Inflammatory macrophage treated with lipopolysaccharide for 4 hours (primary cell): ENCODE results near the gene ARHGAP6.
"Not testable (repeated sequence)": the region's sequence is repeated elsewhere in the genome, so short reads cannot be mapped to it uniquely, and the experiment has no call there.

Experiments
- DNase-seq: peaks from one replicate; pipeline ENCODE4 v3.0.0-alpha.2; 2020

Gene ARHGAP6

DNA sequence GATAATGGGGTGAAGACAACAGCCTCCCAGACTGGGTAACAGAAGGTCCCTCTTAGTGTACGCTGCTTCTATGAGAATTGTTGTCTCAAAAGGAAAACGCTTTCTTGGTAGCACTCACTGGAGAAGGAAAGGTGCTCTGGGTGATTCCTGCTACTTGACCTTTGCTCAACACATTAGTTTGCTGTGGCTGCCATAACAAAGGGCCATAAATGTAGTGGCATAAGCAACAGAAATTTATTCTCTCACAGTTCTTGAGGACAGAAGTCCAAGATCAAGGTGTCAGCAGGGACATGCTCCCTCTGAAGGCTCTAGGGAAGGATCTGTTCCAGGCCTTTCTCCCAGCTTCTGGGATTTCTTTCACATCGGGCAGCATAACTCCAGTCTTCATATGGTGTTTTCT lies 535.6 kb downstream of the ARHGAP6 start:
- no peak for DNase-seq

- peak; percentile 73 for DNase-seq
Measured at GRCh38 chrX:11129534-11130105, 536.1 kb downstream of the ARHGAP6 start.

DNA sequence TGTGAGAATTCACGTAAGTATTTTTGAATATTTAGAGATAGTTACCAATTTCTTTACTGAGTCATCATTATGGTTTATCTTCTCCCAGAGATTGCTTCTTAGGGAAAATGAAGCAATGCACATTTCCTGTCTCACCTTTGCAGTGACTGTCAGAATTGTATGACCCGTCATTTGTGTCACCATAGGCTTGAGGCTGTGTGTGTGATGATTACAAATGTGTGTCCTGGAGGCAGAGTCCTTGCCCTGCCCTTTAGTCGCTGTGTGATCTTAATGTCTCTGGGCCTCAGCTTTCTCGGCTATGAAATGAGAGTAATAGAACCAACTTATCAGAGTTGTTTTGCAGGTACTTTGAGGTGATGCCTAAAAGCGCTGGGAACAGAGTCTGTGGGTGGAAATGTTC lies 540.7 kb downstream of the ARHGAP6 start:
- DNase-seq, result no peak

DNA sequence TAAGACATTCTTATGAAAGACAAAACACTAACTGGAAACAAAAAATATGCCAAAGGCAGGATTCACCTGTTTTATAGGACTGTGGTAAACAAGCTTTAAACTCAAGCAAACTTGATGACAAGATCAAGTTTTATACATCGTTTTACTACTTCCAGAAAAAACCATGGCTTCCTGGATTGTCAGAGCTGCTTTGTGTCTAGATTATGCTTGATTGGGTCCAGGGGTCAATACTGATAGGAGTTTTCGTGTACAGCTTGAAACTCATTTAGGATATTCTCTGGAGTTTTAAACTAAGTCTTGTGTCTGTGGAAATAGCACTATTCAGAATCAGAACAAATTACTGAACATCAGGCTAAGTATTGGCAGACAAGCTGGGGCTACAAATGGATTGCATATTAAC lies 541.6 kb downstream of the ARHGAP6 start:
- no peak for DNase-seq

DNA sequence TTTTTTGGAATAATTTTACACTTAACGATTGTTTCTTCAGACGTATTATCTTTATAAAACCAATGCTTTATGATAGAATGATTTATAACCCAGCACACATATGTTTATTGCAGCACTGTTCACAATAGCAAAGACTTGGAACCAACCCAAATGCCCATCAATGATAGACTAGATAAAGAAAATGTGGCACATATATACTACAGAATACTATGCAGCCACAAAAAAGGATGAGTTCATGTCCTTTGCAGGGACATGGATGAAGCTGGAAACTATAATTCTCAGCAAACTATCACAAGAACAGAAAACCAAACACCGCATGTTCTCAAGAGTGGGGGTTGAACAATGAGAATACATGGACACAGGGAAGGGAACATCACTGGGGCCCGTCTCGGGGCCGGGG lies 542.6 kb downstream of the ARHGAP6 start:
- DNase-seq, result not testable (repeated sequence)

GRCh38 chrX:11119313-11119943 lies 546.3 kb downstream of the ARHGAP6 start:
- no peak for DNase-seq

GRCh38 chrX:11117745-11118144 lies 548.0 kb downstream of the ARHGAP6 start:
- DNase-seq, result no peak

GRCh38 chrX:11113731-11114130 lies 552.0 kb downstream of the ARHGAP6 start:
- DNase-seq, result peak; percentile 67

GRCh38 chrX:11111947-11112346 lies 553.8 kb downstream of the ARHGAP6 start:
- no peak for DNase-seq

DNA sequence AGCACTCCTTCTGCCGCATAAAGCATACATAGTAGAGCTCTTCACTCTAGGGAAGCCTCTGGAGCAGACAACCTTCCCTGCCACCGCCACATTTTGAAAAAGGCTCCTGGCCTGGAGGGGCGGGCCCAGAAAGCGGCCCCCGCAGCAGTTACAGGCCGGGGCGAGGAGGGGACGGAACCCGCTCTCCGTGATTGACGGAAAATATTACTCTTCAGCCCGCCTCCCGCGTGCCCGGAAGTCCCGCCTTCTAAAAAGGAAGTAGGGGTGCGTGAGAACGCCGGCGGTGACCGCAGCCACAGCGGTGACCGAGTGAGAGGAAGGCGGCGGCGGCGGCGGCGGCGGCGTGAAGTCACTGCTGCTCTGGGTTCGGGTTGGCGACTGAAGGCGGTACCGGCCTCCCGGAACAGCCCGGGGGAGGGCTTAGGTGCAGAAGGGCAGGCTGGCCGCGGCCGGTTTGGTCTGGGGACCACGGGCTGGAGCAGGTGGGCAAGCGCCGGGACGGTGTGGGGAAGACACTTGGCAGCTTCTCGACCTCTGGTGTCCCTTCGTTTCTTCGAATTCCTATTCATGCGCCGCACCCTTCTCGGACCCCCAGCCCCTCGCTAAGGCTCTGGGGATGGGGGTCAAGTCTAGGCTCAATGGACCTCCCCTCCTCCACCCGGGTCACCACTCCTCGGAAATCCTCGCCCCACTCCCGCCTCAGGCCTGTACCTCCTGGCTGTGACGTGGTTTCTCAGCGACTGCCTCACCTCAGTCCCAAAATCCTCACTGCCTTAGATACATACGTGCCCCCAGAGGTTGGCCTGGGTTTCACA lies 554.5 kb downstream of the ARHGAP6 start, which contains the start of gene HCCS:
TSS of gene HCCS (plus strand) at position 296 of the 815 bp plus-strand sequence. CDS start 729 bp downstream, outside the sequence.
- peak; percentile 85 for DNase-seq

- no peak for DNase-seq
Measured at GRCh38 chrX:11109968-11110367, 555.8 kb downstream of the ARHGAP6 start.

- DNase-seq, result no peak
Measured at GRCh38 chrX:11108253-11108941, 557.3 kb downstream of the ARHGAP6 start.

GRCh38 chrX:11105080-11105479 lies 560.6 kb downstream of the ARHGAP6 start:
- DNase-seq, result no peak

- DNase-seq, result no peak
Measured at GRCh38 chrX:11103751-11104150, 562.0 kb downstream of the ARHGAP6 start.

GRCh38 chrX:11103006-11103405 lies 562.7 kb downstream of the ARHGAP6 start:
- DNase-seq, result no peak

DNA sequence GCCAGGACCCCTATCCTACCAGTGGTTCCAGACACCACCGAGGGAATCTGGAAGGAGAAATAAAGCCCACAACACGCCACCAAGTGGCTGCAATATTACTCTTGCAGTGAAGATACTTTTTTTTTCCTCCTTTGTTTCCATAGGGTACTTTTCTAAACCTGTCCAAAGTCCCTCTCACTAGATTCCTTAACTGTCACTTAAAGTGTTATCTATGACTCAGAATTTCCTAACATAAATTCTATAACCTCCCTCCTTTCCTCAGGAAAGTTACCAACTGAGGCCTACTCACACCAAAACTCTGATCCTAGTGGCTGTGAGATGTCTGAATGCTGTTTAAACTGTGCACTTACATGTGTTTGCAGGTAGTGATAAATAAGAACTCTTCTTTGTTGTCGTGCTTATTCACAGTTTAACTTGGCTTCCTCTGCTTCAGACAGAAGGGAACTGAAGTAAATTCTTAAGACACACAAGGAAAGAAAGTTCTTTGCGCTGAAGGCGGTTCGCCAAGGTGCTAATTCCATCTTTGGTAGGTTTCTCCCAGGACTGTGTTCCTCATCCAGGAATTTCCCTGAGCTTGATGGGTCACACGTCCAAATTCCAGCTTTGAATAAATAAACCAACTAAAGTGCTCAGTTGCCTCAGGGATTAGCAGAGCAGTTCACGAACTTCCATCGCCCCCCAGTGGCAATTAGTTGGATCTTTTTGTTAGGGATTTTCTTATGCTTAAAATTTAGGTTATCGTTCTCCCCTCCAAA lies 565.3 kb downstream of the ARHGAP6 start:
- no peak for DNase-seq

GRCh38 chrX:11099465-11099864 lies 566.3 kb downstream of the ARHGAP6 start:
- DNase-seq, result no peak

DNA sequence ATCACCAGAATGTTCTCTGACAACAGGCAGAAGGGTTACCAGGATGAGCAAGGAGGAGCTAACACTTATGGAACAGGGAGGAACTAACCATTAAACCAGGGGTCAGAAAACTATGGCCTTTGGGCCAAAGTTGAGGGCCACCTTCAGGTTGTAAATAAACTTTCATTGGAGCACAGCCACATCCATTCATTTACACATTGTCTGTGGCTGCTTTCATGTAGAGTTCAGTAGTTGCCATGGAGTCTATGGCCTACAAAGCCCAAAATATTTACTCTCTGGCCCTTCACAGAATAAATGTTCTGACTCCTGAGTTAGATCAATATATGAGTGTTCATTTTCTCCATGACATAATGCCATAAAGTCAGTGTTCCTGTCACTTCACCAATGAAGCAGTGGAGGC lies 567.8 kb downstream of the ARHGAP6 start:
- DNase-seq, result no peak

DNA sequence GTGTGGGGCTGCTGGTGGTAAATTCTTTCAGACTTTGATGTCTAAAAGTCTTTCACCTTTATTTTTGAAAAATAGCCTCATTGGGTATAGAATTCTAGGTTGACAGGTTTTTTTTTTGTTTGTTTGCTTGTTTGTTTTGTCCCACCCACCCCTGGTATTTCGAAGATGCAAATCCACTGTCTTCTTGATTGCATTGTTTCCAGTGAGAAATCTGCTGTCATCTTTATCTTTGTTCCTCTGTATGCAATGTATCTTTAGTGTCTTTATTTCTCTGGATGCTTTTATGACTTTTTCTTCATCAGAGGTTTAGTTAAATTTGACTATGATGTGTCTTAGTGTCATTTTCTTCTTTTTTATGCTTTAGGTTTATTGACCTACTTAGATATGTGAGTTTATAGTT lies 575.9 kb downstream of the ARHGAP6 start:
- no peak for DNase-seq
